ENCODE data around the gene CLCNKA.
A peak's percentile ranks its signal among the peaks of the same experiment; 100 is the strongest.
"Not testable (repeated sequence)": the region's sequence is repeated elsewhere in the genome, so short reads cannot be mapped to it uniquely, and the experiment has no call there.

Gene CLCNKA

DNA sequence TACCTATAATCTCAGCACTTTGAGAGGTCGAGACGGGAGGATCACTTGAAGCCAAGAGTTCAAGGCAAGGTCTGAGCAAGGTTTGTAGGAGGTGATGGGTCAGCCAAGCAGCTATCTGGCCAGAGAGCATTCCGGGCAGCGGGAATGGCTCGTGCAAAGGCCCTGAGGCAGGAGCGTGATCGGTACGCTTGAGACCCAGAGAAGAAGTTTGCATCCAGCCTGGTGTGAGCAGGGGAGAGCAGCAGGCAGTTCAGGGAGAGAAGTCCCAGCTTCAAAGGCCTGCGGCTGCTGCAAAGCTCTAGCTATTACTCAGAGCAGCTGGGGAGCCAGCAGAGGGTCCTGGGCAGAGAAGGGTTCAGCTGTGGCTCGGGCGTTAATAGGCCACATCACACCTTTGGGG is 22.9 kb upstream of the CLCNKA start:
- no peak for DNase-seq

DNA sequence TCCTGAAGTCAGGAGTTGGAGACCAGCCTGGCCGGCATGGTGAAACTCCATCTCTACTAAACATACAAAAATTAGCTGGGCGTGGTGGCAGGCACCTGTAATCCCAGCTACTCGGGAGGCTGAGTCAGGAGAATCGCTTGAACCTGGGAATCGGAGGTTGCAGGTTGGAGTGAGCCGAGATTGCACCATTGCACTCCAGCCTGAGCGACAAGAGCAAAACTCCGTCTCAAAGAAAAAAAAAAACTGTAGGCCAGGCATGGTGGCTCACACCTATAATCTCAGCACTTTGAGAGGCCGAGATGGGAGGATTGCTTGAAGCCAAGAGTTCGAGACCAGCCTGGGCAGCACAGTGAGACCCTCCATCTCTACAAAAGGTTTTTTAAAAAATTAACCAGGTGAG is 20.6 kb upstream of the CLCNKA start:
- not testable (repeated sequence) for DNase-seq

DNA sequence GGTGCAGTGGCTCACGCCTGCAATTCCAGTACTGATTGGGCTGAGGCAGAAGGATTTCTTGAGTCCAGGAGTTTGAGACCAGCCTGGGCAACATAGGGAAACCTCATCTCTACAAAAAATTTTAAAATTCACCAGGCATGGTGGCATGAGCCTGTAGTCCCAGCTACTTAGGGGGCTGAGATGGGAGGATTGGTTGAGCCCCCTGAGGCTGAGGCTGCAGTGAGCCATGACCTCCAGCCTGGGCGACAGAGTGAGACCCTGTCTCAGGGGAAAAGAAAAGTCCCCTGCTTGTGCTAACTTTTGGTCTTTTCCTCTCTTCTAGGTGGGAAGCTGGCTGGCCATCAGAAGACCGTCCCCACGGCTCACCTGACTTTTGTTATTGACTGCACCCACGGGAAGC is 16.2 kb upstream of the CLCNKA start:
- no peak for DNase-seq

DNA sequence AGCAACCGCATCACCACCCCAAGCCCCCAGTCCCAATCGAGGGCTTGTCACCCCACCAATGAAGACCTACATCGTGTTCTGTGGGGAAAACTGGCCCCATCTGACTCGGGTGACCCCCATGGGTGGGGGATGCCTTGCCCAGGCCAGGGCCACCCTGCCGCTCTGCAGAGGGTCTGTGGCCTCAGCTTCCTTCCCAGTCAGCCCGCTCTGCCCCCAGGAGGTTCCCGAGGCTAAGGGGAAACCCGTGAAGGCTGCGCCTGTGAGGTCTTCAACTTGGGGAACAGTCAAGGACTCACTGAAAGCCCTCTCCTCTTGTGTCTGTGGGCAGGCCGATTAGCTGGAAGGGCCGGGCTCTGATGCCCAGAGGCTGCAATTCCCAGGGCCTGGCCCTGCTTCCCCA is 15.8 kb upstream of the CLCNKA start:
- DNase-seq, result no peak

DNA sequence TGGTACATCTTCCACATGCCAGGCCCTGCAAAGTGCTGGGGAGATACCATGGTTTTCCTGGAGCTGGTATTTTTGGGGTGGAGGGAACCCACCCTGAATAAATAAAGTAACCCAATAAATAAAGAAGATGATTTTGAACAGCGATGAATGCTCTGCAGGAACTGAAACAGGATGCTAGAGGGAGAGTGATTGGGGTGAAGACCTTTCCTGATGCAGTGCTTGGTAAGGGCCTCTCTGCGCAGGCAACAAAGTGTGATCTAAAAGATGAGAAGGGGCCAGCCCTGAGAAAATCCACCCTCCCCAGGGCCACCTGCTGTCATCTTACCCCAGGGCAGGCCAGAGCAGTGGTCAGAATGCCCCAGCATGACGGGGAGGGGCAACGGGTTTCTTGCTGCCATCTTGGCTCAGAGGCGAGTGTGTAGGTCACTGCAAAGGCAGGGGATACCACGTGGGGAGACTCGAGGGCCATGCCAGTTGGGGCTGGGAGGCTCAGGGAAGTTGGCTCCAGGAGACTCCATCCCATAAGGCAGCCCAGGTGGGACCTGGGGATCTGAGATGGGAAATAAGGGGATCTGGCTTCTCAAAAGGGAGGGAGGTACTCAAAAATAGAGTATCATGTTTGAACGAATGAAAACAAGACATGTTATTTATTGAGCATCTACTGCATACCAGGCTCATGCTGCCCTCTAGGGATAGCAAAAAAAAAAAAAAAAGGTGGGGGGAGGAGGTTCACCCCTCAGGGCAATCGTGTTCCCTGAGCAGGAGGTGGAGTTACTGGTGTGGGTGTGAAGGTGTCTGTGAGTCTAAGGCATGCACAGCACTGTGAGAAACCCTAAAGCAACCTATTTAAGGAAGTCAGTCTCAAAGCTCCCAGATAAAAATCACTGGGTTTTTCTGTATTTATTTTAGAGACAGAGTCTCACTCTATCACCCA is 15.0 kb upstream of the CLCNKA start:
- no peak for DNase-seq

DNA sequence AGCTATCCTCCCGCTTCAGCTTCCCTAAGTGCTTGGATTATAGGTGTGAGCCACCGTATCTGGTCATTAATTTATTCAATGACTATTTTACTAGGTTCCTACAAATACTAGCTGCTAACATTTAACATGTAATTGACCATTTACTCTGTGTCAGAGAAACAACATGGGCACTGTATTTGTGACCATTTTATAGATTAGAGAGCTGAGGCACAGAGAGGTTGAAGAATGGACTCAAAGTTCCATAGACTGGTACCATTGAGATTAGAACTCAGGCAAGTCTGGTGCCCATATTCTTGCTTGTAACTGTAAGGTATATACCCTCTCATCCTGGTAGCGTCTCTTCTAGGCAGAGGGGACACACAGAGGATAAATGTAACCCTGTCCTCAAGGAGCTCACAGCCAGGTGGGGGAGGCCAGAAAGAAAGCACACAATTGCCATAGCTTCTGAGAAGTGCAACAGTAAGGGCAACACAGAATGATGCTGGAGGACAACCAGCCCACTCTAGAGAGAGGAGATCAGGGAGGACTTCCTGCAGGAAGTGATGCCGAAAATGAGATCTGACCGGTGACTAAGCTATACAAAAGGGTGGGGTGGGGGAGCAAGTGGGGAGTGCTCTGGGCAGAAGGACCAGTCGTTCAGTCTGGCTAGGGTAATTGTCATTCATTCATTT is 14.0 kb upstream of the CLCNKA start:
- DNase-seq, result no peak

DNA sequence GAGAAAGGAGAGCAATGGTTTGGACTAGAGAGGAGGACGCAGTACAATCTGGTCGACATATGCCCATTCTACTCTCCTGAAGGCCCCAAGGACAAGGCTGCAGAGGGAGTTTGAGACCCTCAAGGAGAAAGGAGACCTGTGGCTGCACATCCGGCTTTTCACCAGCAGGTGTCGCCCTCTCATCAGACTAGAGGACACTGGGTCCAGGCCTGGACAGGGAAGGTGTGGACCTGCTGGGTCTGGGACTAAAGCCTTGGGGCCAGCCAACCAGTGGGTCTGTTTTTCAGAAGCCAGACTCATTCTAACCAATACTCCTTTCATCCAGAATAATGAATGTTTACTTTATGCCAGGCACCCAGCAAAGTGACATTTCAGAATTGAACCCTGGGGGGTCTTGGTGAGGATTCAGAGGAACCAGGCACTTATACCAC is 12.8 kb upstream of the CLCNKA start:
- DNase-seq, result peak; percentile 74

DNA sequence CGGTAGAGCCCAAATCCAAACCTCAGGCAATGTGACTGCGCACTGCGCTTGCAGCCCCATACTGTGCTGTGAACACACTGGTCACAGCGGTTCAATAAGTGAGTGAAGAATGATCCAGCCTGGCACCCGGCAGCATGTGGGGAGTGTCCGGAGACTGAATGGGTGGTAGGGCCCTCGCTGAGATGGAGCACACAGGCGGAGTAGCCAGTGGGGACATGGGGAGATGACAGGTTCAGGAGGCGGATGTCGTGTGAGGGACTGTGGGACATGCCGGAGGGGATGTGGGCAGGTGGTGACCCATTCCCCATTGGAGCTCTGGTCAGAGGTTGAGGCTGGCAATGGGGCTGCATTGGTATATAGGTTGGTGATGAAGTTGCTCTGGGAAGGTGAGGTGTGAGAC is 12.2 kb upstream of the CLCNKA start:
- no peak for DNase-seq

DNA sequence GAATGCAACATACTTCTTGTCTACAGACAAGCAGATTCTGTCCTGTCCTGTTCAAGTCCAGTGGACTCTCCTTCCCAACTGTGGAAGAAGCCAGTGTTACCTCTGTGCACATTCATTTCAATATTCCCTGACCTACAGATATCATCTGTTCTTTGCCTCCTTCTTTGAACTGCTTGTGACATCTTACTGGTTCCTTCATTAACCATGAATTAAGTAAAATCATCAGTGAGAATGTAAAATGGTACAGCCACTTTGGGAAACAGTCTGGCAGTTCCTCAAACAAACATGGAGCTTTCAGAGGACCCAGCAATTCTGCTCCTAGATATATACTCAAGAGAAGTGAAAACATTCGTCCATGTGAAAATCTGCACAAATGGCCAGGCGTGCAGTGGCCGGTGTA is 11.0 kb upstream of the CLCNKA start:
- DNase-seq, result no peak

DNA sequence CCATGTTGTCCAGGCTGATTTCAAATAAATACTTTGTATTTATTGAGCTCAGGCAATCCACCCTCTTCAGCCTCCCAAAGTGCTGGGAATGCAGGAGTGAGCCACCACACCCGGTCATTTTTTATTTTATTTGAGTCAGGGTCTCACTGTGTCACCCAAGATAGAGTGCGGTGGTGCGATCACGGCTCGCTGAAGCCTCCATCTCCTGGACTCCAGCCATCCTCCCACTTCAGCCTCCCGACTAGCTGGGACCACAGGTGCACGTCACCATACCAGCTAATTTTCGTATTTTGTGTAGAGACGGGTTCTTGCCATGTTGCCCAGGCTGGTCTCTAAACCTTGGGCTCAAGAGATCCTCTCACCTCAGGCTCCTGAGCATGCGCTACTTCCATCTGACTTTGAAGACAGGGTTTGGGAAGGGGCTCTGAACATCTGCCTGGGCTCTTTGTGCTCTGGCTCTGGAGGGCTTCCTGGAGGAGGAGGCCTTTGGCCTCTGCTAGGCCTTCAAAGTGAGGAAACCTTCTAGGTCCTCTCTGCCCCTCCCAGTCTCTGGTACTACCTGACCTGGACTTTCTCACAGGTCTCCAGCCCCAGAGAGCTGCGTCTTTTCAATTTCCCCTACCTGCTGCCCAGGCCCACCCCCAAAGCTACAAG is 9.8 kb upstream of the CLCNKA start:
- DNase-seq, result no peak

DNA sequence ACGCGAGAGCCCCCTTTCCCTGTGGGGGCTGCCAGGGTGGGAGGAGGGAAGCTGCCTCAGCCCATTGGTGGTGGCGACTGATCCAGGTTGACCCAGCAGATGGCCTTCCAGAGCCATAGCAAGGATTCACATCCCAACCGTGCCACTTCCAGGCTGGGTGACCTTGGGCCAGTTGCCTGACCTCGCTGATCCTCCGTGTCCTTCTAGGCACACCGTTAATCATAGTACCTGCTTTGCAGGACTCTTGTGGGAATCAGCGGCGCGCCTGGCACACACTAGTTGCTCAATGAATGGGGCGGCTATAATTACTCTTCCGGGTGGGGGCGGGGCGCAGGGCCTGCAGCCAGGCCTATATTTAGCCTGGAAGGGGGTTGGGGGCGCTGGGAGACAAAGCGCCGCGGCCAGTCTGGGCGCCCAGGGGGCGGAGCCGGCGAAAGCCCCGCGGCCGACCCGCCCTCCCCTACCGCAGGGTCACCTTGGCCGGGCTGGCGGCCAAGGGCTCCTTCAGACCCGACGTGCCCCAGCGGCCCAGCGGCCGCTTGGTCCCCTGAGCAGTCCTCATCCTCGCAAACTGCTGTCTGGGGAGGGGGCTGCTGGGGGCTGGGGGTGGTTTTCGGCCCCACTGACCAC is 9.1 kb upstream of the CLCNKA start:
- DNase-seq, result no peak

DNA sequence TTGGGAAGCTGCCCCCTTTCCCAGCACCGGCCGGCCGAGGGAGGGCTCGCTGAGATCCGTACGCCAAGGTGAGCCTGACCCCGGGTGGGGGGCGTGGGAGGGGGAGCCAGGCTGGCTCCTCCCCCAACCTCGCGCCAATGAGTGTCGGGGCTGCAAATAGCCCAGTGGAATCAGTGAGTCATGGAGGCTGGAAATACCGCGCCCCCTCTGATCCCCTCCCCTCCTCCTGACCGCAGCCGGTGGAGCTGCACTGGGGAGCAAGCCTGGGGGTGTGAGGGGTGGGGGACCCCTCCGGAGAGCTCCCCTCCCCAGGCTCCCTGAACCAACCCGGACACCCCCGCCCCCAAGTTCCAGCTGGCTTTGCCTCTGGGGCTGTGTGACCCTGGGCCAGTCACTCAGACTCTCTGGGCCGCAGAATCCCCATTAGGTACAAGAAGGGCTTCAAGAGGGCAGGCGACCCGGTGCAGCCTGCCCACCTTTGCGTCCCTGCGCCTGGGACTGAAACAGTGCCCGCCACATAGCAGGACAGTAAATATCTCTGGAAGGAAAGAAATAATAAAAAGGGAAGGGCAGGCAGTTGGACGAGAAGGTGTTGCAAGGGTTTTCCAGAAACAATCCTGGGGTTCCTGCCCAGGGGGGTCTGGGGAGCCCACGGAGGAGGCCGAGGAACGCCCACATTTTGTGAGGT is 8.5 kb upstream of the CLCNKA start:
- no peak for DNase-seq

DNA sequence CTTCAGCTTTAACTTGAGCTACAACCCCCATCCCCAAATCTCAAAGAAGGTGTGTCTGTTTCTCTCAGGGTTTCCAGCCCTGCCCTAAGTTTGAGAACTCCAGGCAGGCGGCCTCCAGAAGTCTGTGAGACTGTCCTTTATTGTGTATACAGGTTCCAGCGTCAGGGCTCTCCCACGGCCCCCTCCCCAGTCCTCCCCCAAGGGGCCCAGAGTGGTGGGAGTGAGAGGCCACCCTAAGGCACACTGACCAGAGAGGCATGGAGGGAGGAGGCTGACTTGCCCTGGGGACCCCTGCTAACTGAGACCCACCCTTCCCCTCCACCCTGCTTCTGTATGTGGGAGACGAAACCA is 8.0 kb upstream of the CLCNKA start:
- DNase-seq, result no peak

DNA sequence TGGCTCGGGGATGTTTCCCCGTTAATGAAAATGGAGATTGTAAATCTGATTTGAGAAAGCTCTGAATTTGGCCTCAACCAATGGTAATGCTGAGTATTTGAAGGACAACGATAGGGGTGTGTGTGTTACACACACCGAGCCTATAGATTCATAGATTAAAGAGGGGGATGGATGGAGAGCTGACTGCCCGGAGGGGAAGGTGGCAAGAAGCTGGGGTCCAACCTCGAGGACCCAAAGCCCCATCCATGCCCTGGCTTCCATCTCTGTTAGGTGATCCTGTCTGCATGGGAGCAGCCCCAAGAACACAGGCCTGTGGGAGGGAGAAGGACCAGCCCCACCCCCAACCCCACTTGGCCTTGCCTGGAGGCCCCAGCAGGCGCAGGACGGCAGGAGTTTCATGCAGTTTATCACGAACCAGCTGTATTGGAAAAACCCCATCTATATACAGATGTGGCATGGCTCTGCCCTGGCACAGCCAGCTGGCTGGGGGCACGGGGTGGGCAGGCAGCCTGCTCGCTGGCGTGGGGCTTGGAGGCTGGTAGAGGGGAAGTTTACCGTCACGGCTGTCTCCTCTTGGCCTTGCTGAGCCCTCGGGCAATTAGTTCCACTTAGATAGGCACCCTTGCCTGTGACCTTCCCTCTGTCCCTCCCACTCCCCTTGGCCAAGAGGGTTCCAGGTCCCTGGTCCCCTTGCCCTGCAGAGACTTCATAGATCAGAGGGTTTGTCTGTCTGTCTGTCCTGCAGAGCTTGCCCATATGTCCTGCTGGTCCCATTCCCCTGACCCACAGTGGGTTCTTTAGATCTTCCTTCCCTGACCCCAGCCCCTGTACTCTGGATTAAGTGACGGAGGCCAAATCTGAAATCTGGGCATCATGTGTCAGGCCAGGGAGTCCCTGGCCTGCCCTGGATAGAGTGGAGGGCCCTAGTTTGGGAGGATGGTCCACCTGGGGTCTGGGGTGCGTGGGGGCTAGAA is 7.0 kb upstream of the CLCNKA start:
- no peak for DNase-seq

DNA sequence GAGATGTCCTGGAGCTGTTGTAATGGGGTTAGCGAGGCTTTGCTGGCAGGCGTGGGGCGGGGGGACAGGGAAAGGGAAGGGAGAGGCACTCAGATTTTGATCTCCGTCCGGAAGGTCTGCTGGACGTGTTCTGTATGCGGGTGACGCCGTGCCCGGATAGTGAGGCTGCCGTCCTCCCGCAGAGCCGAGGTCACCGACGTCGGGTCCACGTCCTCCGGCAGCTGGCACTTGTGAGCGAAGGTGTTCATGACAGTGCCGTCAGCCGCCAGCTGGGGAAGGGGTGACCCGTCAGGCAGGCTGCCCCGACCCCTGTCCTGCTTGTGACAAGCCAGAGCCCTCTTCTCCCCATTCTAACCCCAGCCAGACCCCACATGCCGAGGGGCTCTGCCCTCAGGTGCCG is 6.3 kb upstream of the CLCNKA start:
- no peak for DNase-seq

DNA sequence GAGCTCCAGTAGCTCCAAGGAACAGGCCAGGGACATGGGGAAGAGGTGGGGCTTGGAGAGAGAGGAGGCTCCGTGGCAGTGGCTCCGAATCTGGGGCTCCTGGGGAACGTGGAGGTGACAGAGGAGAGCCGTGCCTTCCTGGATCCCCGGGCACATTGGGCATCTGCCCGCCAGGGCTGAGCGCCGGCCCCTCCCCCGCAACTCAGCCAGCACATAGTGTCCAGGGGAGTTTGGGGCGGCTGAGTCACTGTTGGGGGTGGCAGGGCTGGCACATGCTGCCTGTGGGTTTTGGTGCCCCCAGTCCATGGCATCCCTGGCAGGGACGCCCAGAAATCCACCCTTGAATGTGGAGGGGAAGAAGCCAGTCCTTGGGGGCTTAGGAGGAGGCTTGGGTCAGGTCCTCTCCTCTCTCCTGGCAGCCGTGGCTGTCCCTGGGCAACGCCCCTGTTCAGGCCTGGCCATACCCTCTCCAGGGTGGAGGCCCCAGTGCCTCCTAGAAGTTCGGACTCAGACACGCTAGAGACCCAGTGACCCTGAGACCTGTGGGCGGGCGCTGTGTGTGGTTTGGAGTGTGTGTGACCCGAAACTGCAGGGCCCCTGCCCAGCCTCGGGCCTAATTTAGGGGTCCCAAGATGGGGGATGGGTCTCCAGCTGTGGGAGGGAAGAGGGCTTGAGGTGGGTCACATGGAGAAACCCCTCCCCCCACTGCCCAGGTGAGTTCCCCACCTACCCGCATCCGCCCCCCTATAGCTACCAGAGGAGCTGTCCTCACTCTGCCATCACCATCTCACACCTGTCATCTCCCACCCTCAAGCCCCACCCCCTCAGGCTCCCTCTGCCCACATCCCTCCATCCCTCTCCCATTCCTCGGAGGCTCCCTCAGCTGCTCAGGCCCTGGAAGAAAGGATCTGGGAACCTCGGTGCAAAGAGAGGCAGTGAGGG is 5.6 kb upstream of the CLCNKA start:
- DNase-seq, result no peak

DNA sequence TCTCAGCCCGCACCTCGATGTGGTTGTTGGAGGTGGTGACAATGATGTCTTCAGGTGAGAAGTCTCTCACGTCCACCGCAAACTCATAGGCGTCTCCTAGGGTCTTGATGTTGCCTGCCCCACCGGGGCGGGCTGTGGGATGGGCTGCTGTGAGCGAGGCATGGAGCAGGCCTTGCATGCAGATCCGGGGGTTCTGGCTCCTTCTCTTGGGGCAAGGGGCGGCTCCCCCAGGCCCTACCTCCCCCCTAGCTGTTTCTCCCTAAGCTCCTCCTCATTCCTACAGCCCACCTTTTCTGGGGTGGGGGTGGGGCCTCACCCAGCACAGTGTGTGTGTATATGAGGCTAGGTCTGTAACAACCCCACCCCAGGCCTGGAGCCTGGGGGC is 4.8 kb upstream of the CLCNKA start:
- no peak for DNase-seq

DNA sequence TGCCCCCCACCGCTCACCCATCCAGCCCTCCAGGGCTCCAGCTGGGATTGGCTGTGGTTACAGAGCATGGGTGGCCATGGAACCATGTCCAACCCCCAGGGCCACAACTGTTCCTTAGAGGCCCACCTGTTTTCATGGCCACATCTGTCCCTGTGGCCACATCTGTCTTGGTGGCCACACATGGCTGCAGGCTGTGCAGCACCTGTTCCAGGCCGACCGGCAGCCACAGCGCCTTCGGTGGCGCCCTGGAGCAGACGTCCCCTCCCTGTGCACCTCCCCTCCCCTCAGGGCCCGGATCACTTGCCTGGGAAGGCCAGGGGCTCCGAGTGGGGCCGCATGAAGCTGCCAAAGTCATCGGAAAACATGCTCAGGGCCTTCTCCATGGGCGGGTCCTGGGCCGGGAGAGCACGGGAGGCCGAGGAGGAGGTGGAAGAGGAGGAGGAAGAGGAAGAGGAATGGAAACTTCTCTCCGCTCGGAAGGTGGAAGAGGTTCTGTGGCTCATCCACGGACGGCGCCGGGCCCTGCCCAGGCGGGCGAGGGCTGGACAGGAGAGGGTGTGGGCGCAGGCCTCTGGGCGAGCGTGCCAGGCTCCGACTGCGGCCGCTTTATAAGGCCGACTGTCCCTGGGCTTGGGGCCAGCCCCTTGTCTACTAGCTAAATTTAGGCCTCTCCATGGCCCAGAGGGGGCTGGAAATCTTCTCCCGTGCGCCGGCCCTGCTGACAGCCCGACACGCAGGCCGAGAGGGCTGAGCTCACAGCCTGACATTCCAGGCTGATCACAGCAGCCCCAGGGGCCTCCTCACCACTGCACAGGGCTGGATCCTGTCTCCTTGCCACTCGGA is 4.2 kb upstream of the CLCNKA start, which contains the start of gene HSPB7:
Gene HSPB7, minus strand, starts transcription at position 583 of the 843 bp plus-strand sequence. Its CDS starts 80 bp downstream, at position 503.
- no peak for DNase-seq

DNA sequence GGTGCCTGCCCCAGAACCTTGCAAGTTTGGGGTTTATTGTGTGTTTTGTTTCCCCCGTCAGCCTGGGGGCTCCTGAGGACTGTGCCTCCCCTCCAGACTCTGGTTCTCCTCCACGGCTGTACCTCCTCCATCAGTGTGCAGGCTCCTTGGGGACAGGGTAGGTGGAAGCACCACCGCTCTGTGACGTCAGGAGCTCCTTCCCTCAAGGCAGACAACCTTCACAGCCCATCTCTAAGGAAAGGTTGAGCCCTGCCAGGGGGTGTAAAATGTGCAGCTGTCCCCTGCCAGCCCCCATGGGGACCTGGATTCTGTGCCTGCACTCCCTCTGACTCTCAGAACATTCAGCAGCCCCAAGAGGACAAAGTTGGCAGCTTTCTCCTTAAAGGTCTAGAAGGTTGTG is 3.5 kb upstream of the CLCNKA start:
- DNase-seq, result no peak
